Neural progenitor cell (in vitro differentiated cells): ENCODE data around the gene TIPIN. TPM values are rescaled to one million over a fixed set of nuclear protein-coding genes. Genes with fewer than 3 reads are reported as not detected.
A peak's percentile ranks its signal among the peaks of the same experiment; 100 is the strongest.
"Not testable (repeated sequence)": the region's sequence is repeated elsewhere in the genome, so short reads cannot be mapped to it uniquely, and the experiment has no call there.

Experiments used
- DNase-seq: peaks from one replicate; pipeline ENCODE4 v3.0.0-alpha.2; 2016; ENCODE audit warnings: low spot score
- H2AFZ ChIP-seq: fragments of 200-600 bp; sonication (generic); replicated peaks from 2 replicates; pipeline ENCODE4 v1.6.1; 2016; ENCODE audit warnings: antibody characterized with exemption
- H3F3A ChIP-seq: fragments of 200-600 bp; sonication (generic); 2 replicates; pipeline ENCODE4 v1.6.1; 2016; ENCODE audit warnings: antibody characterized with exemption, low read depth
- H3K27ac ChIP-seq: fragments of 200-600 bp; sonication (generic); 2 replicates; pipeline ENCODE4 v1.5.1; 2016; ENCODE audit warnings: mild to moderate bottlenecking
- H3K27me3 ChIP-seq: fragments of 200-600 bp; sonication (generic); 2 replicates; pipeline ENCODE4 v1.6.1; 2016; ENCODE audit warnings: mild to moderate bottlenecking, moderate library complexity
- H3K36me3 ChIP-seq: fragments of 200-600 bp; sonication (generic); 2 replicates; pipeline ENCODE4 v1.5.1; 2016
- H3K4me1 ChIP-seq: fragments of 200-600 bp; sonication (generic); 2 replicates; pipeline ENCODE4 v1.6.1; 2016; ENCODE audit warnings: mixed run types
- H3K4me2 ChIP-seq: fragments of 200-600 bp; sonication (generic); 2 replicates; pipeline ENCODE4 v1.6.1; 2016
- H3K4me3 ChIP-seq: fragments of 200-600 bp; sonication (generic); 2 replicates; pipeline ENCODE4 v1.5.1; 2016
- H3K79me2 ChIP-seq: fragments of 200-600 bp; sonication (generic); 2 replicates; pipeline ENCODE4 v1.6.1; 2016; ENCODE audit warnings: low read depth
- H3K9ac ChIP-seq: fragments of 200-600 bp; sonication (generic); 2 replicates; pipeline ENCODE4 v1.6.1; 2016
- H3K9me3 ChIP-seq: fragments of 200-600 bp; sonication (generic); 2 replicates; pipeline ENCODE4 v1.5.1; 2016; ENCODE audit warnings: low read depth
- H4K20me1 ChIP-seq: fragments of 200-600 bp; sonication (generic); 2 replicates; pipeline ENCODE4 v1.6.1; 2016; ENCODE audit warnings: low read depth
- H3K27ac Mint-ChIP-seq: 3 replicates; pipeline ENCODE4 v1.8.0; 2021; ENCODE audit warnings: mixed read lengths
- H3K27me3 Mint-ChIP-seq: 2 replicates; pipeline ENCODE4 v1.8.0; 2022; ENCODE audit warnings: low read depth, mild to moderate bottlenecking, inconsistent platforms, moderate library complexity, mixed read lengths; ENCODE audit not compliant: insufficient read depth
- H3K36me3 Mint-ChIP-seq: 3 replicates; pipeline ENCODE4 v1.8.0; 2021; ENCODE audit warnings: mixed read lengths
- H3K4me1 Mint-ChIP-seq: 3 replicates; pipeline ENCODE4 v1.8.0; 2021; ENCODE audit warnings: mixed read lengths
- H3K4me3 Mint-ChIP-seq: 3 replicates; pipeline ENCODE4 v1.8.0; 2021; ENCODE audit warnings: mild to moderate bottlenecking, moderate library complexity, mixed read lengths
- H3K9me3 Mint-ChIP-seq: 3 replicates; pipeline ENCODE4 v1.8.0; 2020; ENCODE audit warnings: mixed read lengths
- CTCF ChIP-seq: fragments of 200-600 bp; sonication (generic); IDR thresholded peaks from 2 replicates; pipeline ENCODE4 v1.5.1; 2017; ENCODE audit warnings: antibody characterized with exemption, mild to moderate bottlenecking
- EZH2 ChIP-seq: fragments of 200-600 bp; sonication (generic); IDR thresholded peaks from 2 replicates; pipeline ENCODE4 v1.6.1; 2017; ENCODE audit warnings: antibody characterized with exemption, mild to moderate bottlenecking, moderate library complexity
- EZH2phosphoT487 ChIP-seq: fragments of 200-600 bp; sonication (generic); IDR thresholded peaks from 2 replicates; pipeline ENCODE4 v1.6.1; 2017; ENCODE audit warnings: antibody characterized with exemption
- total RNA-seq: library from RNA; depleted of rRNA; stranded (reverse); fragments of >200 nt; gene quantifications from 2 replicates; pipeline ENCODE4 v1.2.3, GENCODE V29; 2015; ENCODE audit warnings: low replicate concordance

Gene TIPIN
- total RNA-seq, 1 donor from 2014 or later = 28.9 TPM

GRCh38 chr15:66356077-66356358 lies 467 bp downstream of the TIPIN start:
- Histone ChIP-seq H3K9me3 (no peaks in the 10 kb centered on the region), H3K4me3 (peak overlapping the region; percentile 57), H3K9ac (peak overlapping the region; percentile 48), H4K20me1 (no peaks in the 10 kb centered on the region), H3K36me3 (peaks cover 8% of the 10 kb centered on the region), H3K4me1 (peaks cover 5% of the 10 kb centered on the region), H3F3A (peaks cover 19% of the 10 kb centered on the region), H3K79me2 (peaks cover 29% of the 10 kb centered on the region), H2AFZ (peak overlapping the region; percentile 75), H3K27ac (no peak overlapping the region), H3K4me2 (peak overlapping the region; percentile 81), H3K27me3 (no peaks in the 10 kb centered on the region)
- no peak for TF ChIP-seq EZH2
- TF ChIP-seq EZH2phosphoT487 = no peak
- TF ChIP-seq CTCF = no peak
- Mint-ChIP-seq H3K36me3 (peaks cover 12% of the 10 kb centered on the region), H3K4me3 (peak overlapping the region; percentile 95), H3K4me1 (peaks cover 15% of the 10 kb centered on the region), H3K9me3 (no peaks in the 10 kb centered on the region), H3K27ac (peak overlapping the region; percentile 94), H3K27me3 (peaks cover 10% of the 10 kb centered on the region)
- DNase-seq = no peak

DNA sequence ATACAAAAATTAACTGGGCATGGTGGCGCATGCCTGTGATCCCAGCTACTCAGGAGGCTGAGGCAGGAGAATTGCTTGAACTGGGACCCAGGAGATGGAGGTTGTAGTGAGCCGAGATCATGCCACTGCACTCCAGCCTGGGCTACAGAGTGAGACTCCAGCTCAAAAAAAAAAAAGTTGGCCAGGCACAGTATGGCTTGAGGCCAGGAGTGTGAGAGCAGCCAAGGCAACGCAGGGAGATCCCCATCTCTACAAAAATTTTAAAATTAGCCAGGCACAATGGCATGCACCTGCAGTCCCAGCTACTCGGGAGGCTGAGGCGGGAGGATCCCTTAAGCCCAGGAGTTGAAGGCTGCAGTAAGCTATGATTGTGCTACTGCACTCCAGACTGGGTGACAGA lies 8.0 kb downstream of the TIPIN start:
- not testable (repeated sequence) for H3K4me3 ChIP-seq, H3K27me3 ChIP-seq, H3K79me2 ChIP-seq, H3K27ac Mint-ChIP-seq, H3K4me2 ChIP-seq, H4K20me1 ChIP-seq, H3K9me3 Mint-ChIP-seq, H3F3A ChIP-seq, H3K4me3 Mint-ChIP-seq, H3K27me3 Mint-ChIP-seq, H3K4me1 Mint-ChIP-seq, H3K9me3 ChIP-seq, H2AFZ ChIP-seq, H3K9ac ChIP-seq, H3K4me1 ChIP-seq, DNase-seq, H3K36me3 ChIP-seq, H3K27ac ChIP-seq
- peaks cover 23% of the 10 kb centered on the region for H3K36me3 Mint-ChIP-seq

DNA sequence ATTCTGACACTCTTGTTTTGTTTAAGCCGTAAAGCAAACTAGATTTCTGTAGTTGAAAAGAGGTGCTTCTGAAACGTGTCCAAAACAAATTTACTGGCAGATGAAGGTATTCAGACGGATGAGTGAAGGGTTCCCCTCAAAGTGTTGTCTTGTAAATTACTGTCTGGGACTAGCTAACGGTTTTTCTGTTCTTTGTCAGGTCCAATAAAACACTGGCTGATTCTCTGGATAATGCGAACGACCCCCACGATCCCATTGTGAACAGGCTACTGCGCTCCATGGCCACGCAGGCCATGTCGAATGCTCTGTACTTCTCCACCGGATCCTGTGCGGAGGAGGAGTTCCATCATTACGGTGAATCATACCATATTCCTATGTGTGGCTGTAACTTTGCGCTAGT lies 27.7 kb downstream of the TIPIN start:
- H3K4me3 ChIP-seq = no peak overlapping the region
- H3K79me2 ChIP-seq = no peaks in the 10 kb centered on the region
- H3K9ac ChIP-seq = no peak overlapping the region
- TF ChIP-seq EZH2phosphoT487 = no peak
- TF ChIP-seq EZH2 = no peak
- TF ChIP-seq CTCF = no peak
- no peak overlapping the region for H3K4me3 Mint-ChIP-seq
- no peak overlapping the region for H3K4me2 ChIP-seq
- H3K4me1 ChIP-seq = peaks cover 3% of the 10 kb centered on the region
- no peak overlapping the region for H2AFZ ChIP-seq
- H3K27me3 ChIP-seq = no peaks in the 10 kb centered on the region
- no peaks in the 10 kb centered on the region for H3K27me3 Mint-ChIP-seq
- no peak overlapping the region for H3K27ac ChIP-seq
- H3K36me3 Mint-ChIP-seq = peaks cover 30% of the 10 kb centered on the region
- DNase-seq = no peak
- no peaks in the 10 kb centered on the region for H3K9me3 ChIP-seq
- H3K27ac Mint-ChIP-seq = no peak overlapping the region
- H3K36me3 ChIP-seq = peaks cover 8% of the 10 kb centered on the region
- no peaks in the 10 kb centered on the region for H3K9me3 Mint-ChIP-seq
- H3F3A ChIP-seq = peaks cover 6% of the 10 kb centered on the region
- peaks cover under 1% of the 10 kb centered on the region for H3K4me1 Mint-ChIP-seq
- H4K20me1 ChIP-seq = no peaks in the 10 kb centered on the region

- peaks cover 12% of the 10 kb centered on the region for H3K36me3 ChIP-seq
- H3K27me3 Mint-ChIP-seq = no peaks in the 10 kb centered on the region
Observed at GRCh38 chr15:66327736-66328135, 28.7 kb downstream of the TIPIN start.

More at GRCh38 chr15:66327736-66328135, 28.7 kb downstream of the TIPIN start:
- H2AFZ ChIP-seq = no peak overlapping the region
- no peaks in the 10 kb centered on the region for H3K79me2 ChIP-seq
- no peak for TF ChIP-seq EZH2
- no peak overlapping the region for H3K27ac ChIP-seq
- peaks cover 3% of the 10 kb centered on the region for H4K20me1 ChIP-seq
- no peak overlapping the region for H3K9ac ChIP-seq
- peaks cover 10% of the 10 kb centered on the region for H3K4me1 ChIP-seq
- Mint-ChIP-seq H3K36me3 (peaks cover 32% of the 10 kb centered on the region), H3K9me3 (no peaks in the 10 kb centered on the region), H3K27ac (no peak overlapping the region), H3K4me1 (peaks cover 7% of the 10 kb centered on the region), H3K4me3 (no peak overlapping the region)
- no peak for DNase-seq
- H3K4me3 ChIP-seq = no peak overlapping the region
- H3K9me3 ChIP-seq = no peaks in the 10 kb centered on the region
- no peak overlapping the region for H3K4me2 ChIP-seq
- H3F3A ChIP-seq = peaks cover 16% of the 10 kb centered on the region
- no peaks in the 10 kb centered on the region for H3K27me3 ChIP-seq
